Measurements from ENCODE around the gene ATXN7L1.

ATXN7L1 gene

DNA sequence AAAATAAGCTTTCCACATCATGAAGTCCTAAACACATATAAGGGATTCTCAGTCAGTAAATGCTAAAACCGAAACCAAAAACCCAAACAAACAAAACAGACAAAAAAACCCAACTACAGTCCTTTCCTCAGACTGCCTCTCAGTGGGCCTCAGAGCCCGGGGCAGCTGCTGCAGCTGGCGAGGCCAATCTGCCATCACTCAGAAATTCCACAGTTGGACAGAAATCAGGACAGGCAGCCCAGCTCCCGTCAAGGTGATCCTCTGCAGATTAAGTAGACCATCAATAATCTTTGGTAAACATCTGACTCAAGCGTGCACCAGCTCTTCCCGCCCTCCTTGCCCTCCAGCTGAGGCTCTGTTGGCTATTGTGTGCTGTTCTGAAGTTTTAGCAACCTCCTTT is 142.2 kb downstream of the ATXN7L1 start:
- H3K27me3 Mint-ChIP-seq, result no peaks in the 10 kb centered on the region
- H3K36me3 Mint-ChIP-seq (ENCODE audit: insufficient read depth), result no peaks in the 10 kb centered on the region

DNA sequence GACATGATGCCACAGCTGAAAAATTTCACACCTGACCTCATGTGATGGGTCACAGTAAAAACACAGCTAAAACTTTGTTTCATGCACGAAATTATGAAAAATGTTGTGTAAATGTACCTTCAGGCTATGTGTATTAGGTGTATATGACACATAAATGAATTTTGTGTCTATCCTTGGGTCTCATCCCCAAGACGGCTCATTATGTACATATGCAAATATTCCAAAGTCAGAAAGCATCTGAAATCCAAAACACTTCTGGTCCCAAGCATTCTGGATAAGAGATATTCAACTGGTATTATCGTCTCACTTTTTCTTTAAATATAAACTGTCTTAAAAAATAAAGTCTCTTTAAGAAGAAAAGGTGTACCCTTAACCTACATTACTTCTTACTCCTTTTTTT is 145.4 kb downstream of the ATXN7L1 start:
- H3K36me3 Mint-ChIP-seq (ENCODE audit: insufficient read depth), result no peaks in the 10 kb centered on the region
- peaks cover 0 to 14% of the 10 kb centered on the region in 2 donors for H3K4me1 Mint-ChIP-seq (ENCODE audit: low read depth in 2 of 2)
- DNase-seq, result no peak

More for the DNA sequence above, 142.2 kb downstream of the ATXN7L1 start:
- DNase-seq (no peak), ATAC-seq (replicated peaks) (no peak)
- H3K4me3 Mint-ChIP-seq, result no peak overlapping the region
- H3K27ac Mint-ChIP-seq, result peak overlapping the region in 1 of 2 donors; percentile 32
- H3K9me3 Mint-ChIP-seq, result peaks cover 0 to 2% of the 10 kb centered on the region in 2 donors
- peaks cover 0 to 15% of the 10 kb centered on the region in 2 donors for H3K4me1 Mint-ChIP-seq (ENCODE audit: low read depth in 2 of 2)

DNA sequence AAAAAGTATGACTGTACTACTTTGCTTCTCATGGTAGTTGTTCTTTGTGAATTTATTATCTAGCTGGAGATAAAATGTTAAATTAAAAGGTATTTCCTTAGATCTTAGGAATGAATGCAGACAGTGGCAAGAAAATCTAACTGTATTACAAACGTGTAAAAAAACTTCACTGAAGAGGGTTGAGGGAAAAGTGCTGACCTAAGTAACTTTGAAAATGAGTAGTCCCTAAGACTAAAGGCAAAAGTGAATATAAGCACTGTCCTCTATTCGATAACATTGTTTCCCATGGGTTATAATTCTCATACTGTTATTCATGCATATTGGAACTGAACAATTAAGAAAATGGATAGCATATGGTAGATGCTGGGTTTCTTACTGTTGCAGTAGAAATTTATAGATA is 148.4 kb downstream of the ATXN7L1 start:
- no peaks in the 10 kb centered on the region for H3K4me1 Mint-ChIP-seq (ENCODE audit: low read depth in 2 of 2)
- H3K9me3 Mint-ChIP-seq, result no peaks in the 10 kb centered on the region
- no peaks in the 10 kb centered on the region for H3K36me3 Mint-ChIP-seq (ENCODE audit: insufficient read depth)
- DNase-seq (no peak), ATAC-seq (replicated peaks) (no peak)
- H3K27ac Mint-ChIP-seq, result no peak overlapping the region
- no peaks in the 10 kb centered on the region for H3K27me3 Mint-ChIP-seq
- H3K4me3 Mint-ChIP-seq, result no peak overlapping the region

More for the DNA sequence above, 145.4 kb downstream of the ATXN7L1 start:
- Mint-ChIP-seq H3K27me3 (no peaks in the 10 kb centered on the region), H3K27ac (no peak overlapping the region), H3K9me3 (peaks cover 0 to 2% of the 10 kb centered on the region in 2 donors), H3K4me3 (no peak overlapping the region)
- ATAC-seq (replicated peaks), result no peak

DNA sequence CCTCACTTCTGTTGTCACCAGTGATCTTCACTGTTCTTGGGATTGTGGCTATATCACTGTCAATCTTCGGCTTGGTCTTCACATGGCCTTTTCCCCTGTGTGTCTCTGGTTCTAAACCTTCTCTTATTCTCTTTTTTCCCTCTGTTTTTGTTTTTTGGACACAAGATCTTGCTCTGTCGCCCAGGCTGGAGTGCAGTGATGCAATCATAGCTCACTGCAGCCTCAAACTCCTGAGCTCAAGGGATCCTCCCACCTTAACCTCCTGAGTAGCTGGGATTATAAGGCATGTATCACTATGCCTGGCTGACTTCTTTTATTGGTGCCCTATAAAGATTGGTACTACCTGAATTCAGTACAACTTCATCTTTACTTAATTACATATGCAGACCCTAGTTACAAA is 151.7 kb downstream of the ATXN7L1 start:
- Mint-ChIP-seq H3K4me1 (ENCODE audit: low read depth in 2 of 2) (no peaks in the 10 kb centered on the region), H3K9me3 (no peaks in the 10 kb centered on the region), H3K4me3 (no peak overlapping the region), H3K36me3 (ENCODE audit: insufficient read depth) (no peaks in the 10 kb centered on the region), H3K27ac (no peak overlapping the region), H3K27me3 (no peaks in the 10 kb centered on the region)
- DNase-seq (no peak), ATAC-seq (replicated peaks) (no peak)

DNA sequence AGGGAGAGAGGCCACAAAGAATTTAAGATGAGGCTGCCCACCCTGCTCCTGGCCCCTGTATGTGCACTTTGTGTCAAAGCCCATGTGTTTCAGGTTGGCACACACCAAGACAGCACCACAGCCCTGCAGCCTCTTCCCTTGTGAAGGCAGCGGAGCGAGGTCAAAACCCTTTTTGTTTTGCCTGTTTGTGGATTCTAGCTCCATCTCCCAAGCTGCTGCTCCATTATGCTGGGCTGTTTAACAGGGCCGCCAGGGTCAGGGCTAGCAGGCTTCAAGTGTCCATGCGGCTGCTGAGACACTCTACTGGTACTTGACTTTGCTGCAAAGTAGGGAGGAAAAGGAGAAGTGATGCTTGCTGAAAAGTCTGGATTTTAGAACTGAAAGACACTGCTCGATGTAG is 152.8 kb downstream of the ATXN7L1 start:
- peaks cover 0 to 1% of the 10 kb centered on the region in 2 donors for H3K4me1 Mint-ChIP-seq (ENCODE audit: low read depth in 2 of 2)
- no peaks in the 10 kb centered on the region for H3K9me3 Mint-ChIP-seq
- no peak overlapping the region for H3K27ac Mint-ChIP-seq
- peaks cover 2% of the 10 kb centered on the region for H3K36me3 Mint-ChIP-seq (ENCODE audit: insufficient read depth)
- no peak overlapping the region for H3K4me3 Mint-ChIP-seq
- ATAC-seq (replicated peaks) (no peak), DNase-seq (no peak)
- no peaks in the 10 kb centered on the region for H3K27me3 Mint-ChIP-seq

DNA sequence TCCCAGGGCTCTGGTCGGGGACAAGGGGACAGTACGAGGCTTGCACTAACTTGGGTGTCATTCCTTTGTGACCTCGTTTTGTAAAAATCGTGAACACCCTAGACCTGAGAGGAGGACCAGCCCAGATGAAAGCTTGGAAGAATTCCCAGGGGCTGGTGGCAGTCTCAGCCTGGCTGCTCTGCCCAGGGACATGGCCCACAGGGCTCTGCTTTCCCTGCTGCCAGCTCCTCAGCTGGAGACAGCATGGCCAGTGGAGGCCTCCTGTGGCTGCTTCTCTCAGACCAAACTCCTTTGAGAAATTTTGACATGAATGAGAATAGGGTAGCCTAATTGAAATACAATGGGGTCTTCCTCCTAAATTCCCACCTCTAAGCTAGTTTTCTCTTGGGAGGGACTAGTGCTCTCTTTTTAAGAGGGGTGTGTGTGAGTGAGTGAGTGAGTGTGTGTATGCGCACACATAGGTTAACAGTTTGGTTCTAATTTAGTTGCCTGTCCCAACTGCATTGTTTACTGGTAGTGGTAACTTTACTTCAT is 154.8 kb downstream of the ATXN7L1 start:
- H3K9me3 Mint-ChIP-seq, result no peaks in the 10 kb centered on the region
- ATAC-seq (replicated peaks) (no peak), DNase-seq (no peak)
- H3K27ac Mint-ChIP-seq, result no peak overlapping the region
- peaks cover 2% of the 10 kb centered on the region for H3K36me3 Mint-ChIP-seq (ENCODE audit: insufficient read depth)
- no peak overlapping the region for H3K4me3 Mint-ChIP-seq
- no peaks in the 10 kb centered on the region for H3K27me3 Mint-ChIP-seq
- H3K4me1 Mint-ChIP-seq (ENCODE audit: low read depth in 2 of 2), result peaks cover 0 to 4% of the 10 kb centered on the region in 2 donors

DNA sequence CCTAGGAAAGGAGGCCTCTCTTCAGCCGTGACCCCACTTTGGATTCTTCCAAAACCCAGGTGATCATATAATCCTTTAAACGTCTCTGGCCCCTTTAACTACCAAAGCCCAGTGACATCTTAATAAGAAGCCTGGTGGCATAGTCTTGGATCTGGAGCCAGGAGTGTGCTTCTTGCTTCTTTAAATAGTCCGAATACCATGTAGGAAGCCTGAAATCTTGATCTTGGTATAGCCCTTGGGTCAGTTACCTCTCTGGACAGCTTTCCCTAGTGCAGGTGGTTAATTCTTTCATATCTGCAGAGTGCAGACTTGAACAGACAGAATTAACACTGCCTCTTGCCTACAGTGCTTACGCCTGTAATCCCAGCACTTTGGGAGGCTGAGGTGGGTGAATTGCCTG is 156.5 kb downstream of the ATXN7L1 start:
- H3K9me3 Mint-ChIP-seq, result no peaks in the 10 kb centered on the region
- H3K36me3 Mint-ChIP-seq (ENCODE audit: insufficient read depth), result peaks cover 2% of the 10 kb centered on the region
- H3K27me3 Mint-ChIP-seq, result no peaks in the 10 kb centered on the region
- no peak for DNase-seq
- no peak overlapping the region for H3K4me3 Mint-ChIP-seq
- H3K27ac Mint-ChIP-seq, result no peak overlapping the region
- peaks cover 0 to 4% of the 10 kb centered on the region in 2 donors for H3K4me1 Mint-ChIP-seq (ENCODE audit: low read depth in 2 of 2)
- ATAC-seq (replicated peaks), result no peak

DNA sequence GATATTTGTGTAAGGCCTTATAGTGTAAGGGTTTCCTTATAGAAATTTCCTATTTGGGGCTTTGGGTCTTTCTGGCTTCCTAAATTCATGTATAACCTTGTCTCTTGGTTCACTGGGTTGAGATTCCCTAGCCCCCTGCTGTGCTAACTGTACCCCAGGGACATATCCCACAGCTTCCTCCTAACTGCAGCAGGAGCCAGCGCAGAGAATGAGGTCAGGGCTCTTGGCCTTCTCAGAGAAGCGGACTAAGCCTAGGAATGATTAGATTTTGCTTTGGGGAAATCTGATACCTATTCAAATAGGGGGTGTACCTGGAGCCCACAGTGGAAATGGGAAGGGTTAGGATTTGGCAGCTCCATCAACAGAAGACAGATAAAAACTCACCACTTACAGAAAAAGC is 157.0 kb downstream of the ATXN7L1 start:
- H3K4me1 Mint-ChIP-seq (ENCODE audit: low read depth in 2 of 2), result peaks cover 0 to 4% of the 10 kb centered on the region in 2 donors
- no peak overlapping the region for H3K4me3 Mint-ChIP-seq
- DNase-seq, result no peak
- ATAC-seq (replicated peaks), result no peak
- H3K27me3 Mint-ChIP-seq, result no peaks in the 10 kb centered on the region
- H3K9me3 Mint-ChIP-seq, result no peaks in the 10 kb centered on the region
- peaks cover 2% of the 10 kb centered on the region for H3K36me3 Mint-ChIP-seq (ENCODE audit: insufficient read depth)
- H3K27ac Mint-ChIP-seq, result no peak overlapping the region

DNA sequence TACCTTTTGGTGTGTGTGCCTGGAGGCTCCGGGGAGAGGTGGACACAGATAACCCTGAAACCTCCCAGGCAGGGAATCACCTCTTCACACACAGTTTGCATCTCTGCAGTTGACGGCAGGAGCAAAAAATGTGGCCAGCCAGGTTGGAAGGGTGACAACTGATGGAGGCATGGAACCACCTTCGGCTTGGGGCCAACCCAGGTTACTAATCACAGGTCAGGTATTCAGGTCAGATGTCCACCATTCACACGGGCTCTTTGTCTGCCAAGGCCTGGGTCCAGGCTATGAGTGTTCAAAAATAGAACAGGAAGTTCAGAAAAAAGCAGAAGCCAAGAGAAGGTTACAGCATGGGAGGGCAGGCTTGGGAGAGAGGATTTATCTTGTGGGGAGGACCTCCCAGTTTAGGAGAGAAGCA is 157.9 kb downstream of the ATXN7L1 start:
- Mint-ChIP-seq H3K27me3 (no peaks in the 10 kb centered on the region), H3K36me3 (ENCODE audit: insufficient read depth) (peaks cover 2% of the 10 kb centered on the region), H3K9me3 (no peaks in the 10 kb centered on the region), H3K27ac (peak overlapping the region in 1 of 2 donors; percentile 67), H3K4me1 (ENCODE audit: low read depth in 2 of 2) (peaks cover 0 to 4% of the 10 kb centered on the region in 2 donors), H3K4me3 (no peak overlapping the region)
- DNase-seq (no peak), ATAC-seq (replicated peaks) (no peak)

DNA sequence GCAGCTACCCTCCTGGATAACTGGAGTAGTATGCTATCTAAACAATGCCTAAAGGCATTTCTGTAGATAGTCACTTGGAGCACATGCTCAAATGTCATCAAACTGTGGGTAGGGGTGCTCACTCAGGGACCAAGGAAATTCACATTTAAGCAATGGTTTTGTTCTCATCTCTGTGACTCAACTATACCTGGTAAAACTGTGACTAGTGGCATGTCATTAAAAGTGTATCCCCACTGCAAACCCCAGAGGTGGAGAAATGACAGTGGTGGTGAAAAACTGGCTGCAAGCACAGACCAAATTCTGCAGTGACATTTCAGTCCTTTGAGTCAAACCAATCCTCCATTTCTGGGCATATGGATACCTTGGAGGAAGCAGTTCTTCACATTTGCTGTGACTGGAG is 160.9 kb downstream of the ATXN7L1 start:
- Mint-ChIP-seq H3K36me3 (ENCODE audit: insufficient read depth) (peaks cover 8% of the 10 kb centered on the region), H3K27ac (no peak overlapping the region), H3K27me3 (no peaks in the 10 kb centered on the region), H3K4me3 (no peak overlapping the region), H3K9me3 (peaks cover 9 to 15% of the 10 kb centered on the region in 2 donors), H3K4me1 (ENCODE audit: low read depth in 2 of 2) (peaks cover 0 to 4% of the 10 kb centered on the region in 2 donors)
- DNase-seq, result no peak
- ATAC-seq (replicated peaks), result no peak

DNA sequence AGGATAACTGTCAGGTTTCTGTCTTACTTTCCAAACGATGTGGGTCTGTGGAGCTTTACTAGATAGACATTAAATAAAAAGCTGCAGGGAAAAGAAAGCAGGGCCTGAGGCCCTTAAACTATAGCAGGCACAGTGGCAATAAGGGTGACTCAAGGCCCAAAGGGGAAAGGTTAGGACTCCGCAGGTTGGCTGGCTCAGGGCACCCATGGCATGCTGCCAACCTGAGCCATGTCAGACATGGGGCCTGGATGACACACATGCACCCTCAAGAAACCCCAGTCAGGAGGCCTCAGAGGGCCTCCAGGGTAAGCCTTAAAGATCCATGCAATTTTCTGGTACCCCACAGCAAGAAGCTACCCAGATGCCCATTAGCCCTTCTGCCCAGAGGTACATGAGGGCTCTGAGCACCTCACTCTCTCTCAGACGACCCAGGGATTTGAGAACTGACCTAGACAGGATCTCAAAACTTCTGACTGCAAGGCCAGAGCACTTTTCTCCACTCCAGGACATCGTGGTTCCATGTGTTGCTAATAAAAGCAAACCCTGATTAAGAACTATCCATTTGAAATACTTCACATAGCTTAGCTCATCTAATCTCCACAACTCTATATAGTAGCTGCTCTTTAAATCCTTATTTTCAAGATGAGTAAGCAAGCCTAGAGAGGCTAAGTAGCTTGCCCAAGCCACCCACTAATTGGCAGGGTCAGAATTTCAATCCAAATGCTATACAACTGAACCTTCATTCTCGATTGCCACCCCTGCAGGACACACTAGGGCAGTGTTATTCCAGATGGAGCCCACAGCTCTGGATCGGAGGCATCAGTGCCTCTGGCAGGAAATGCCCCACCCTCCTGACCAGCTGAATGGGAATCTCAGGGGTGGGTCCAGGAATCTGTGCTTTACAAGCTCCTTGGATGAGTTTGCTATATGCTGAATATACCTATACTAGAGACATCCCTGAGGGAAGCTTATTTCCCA is 162.6 kb downstream of the ATXN7L1 start:
- H3K36me3 Mint-ChIP-seq (ENCODE audit: insufficient read depth), result peaks cover 8% of the 10 kb centered on the region
- no peak overlapping the region for H3K27ac Mint-ChIP-seq
- peaks cover 10 to 23% of the 10 kb centered on the region in 2 donors for H3K9me3 Mint-ChIP-seq
- H3K27me3 Mint-ChIP-seq, result no peaks in the 10 kb centered on the region
- no peak overlapping the region for H3K4me3 Mint-ChIP-seq
- no peak for ATAC-seq (replicated peaks)
- peaks cover 3 to 4% of the 10 kb centered on the region in 2 donors for H3K4me1 Mint-ChIP-seq (ENCODE audit: low read depth in 2 of 2)
- DNase-seq, result no peak

DNA sequence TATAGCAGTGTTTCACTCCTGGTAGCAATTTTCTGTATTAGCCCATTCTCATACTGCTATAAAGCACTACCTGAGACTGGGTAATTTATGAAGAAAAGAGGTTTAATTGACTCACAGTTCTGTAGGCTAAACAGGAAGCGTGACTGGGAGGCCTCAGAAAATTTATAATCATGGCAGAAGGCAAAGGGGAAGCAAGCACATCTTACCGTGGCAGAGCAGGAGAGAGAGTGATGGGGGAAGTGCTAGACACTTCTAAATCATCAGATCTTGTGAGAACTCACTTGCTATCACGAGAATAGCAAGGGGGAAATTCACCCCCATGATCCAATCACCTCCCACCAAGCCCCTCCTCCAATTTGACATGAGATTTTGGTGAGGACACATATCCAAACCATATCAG is 163.5 kb downstream of the ATXN7L1 start:
- H3K4me3 Mint-ChIP-seq, result no peak overlapping the region
- peaks cover 3 to 12% of the 10 kb centered on the region in 2 donors for H3K4me1 Mint-ChIP-seq (ENCODE audit: low read depth in 2 of 2)
- H3K27ac Mint-ChIP-seq, result no peak overlapping the region
- ATAC-seq (replicated peaks), result no peak
- H3K36me3 Mint-ChIP-seq (ENCODE audit: insufficient read depth), result peaks cover 6% of the 10 kb centered on the region
- H3K27me3 Mint-ChIP-seq, result no peaks in the 10 kb centered on the region
- H3K9me3 Mint-ChIP-seq, result peaks cover 10 to 23% of the 10 kb centered on the region in 2 donors
- DNase-seq, result no peak

DNA sequence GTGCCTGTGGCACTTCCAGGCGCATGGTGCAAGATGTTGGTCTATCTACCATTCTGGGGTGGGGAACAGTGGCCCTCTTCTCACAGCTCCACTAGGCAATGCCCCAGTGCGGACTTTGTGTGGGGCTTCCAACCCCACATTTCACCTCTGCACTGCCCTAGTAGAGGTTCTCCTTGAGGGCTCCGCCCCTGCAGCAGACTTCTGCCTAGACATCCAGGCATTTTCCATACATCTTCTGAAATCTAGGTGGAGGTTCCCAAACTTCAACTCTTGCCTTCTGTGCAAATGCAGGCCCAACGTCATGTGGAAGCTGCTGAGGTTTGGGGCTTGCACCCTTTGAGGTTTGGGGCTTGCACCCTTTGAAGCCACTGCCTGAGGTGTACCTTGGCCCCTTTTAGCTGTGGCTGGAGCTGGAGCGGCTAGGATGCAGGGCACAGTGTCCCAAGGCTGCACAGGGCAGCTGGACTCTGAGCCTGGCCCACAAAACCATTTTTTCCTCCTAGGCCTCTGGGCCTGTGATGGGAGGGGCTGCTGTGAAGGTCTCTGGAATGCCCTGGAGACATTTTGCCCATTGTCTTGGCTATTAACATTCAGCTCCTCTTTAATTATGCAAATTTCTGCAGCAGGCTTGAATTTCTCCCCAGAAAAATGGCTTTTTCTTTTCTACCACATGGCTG is 164.5 kb downstream of the ATXN7L1 start:
- H3K36me3 Mint-ChIP-seq (ENCODE audit: insufficient read depth), result peaks cover 6% of the 10 kb centered on the region
- DNase-seq, result no peak
- no peak overlapping the region for H3K27ac Mint-ChIP-seq
- ATAC-seq (replicated peaks), result no peak
- H3K4me1 Mint-ChIP-seq (ENCODE audit: low read depth in 2 of 2), result peaks cover 12 to 21% of the 10 kb centered on the region in 2 donors
- peaks cover 10 to 23% of the 10 kb centered on the region in 2 donors for H3K9me3 Mint-ChIP-seq
- no peaks in the 10 kb centered on the region for H3K27me3 Mint-ChIP-seq
- no peak overlapping the region for H3K4me3 Mint-ChIP-seq
